Neural progenitor cell (in vitro differentiated cells): ENCODE data around the gene KRTAP20-2. TPM values are rescaled to one million over a fixed set of nuclear protein-coding genes. Genes with fewer than 3 reads are reported as not detected.

Experiments used
- DNase-seq: peaks from one replicate; pipeline ENCODE4 v3.0.0-alpha.2; 2016; ENCODE audit warnings: low spot score
- H2AFZ ChIP-seq: fragments of 200-600 bp; sonication (generic); replicated peaks from 2 replicates; pipeline ENCODE4 v1.6.1; 2016; ENCODE audit warnings: antibody characterized with exemption
- H3F3A ChIP-seq: fragments of 200-600 bp; sonication (generic); 2 replicates; pipeline ENCODE4 v1.6.1; 2016; ENCODE audit warnings: antibody characterized with exemption, low read depth
- H3K27ac ChIP-seq: fragments of 200-600 bp; sonication (generic); 2 replicates; pipeline ENCODE4 v1.5.1; 2016; ENCODE audit warnings: mild to moderate bottlenecking
- H3K27me3 ChIP-seq: fragments of 200-600 bp; sonication (generic); 2 replicates; pipeline ENCODE4 v1.6.1; 2016; ENCODE audit warnings: mild to moderate bottlenecking, moderate library complexity
- H3K36me3 ChIP-seq: fragments of 200-600 bp; sonication (generic); 2 replicates; pipeline ENCODE4 v1.5.1; 2016
- H3K4me1 ChIP-seq: fragments of 200-600 bp; sonication (generic); 2 replicates; pipeline ENCODE4 v1.6.1; 2016; ENCODE audit warnings: mixed run types
- H3K4me2 ChIP-seq: fragments of 200-600 bp; sonication (generic); 2 replicates; pipeline ENCODE4 v1.6.1; 2016
- H3K4me3 ChIP-seq: fragments of 200-600 bp; sonication (generic); 2 replicates; pipeline ENCODE4 v1.5.1; 2016
- H3K79me2 ChIP-seq: fragments of 200-600 bp; sonication (generic); 2 replicates; pipeline ENCODE4 v1.6.1; 2016; ENCODE audit warnings: low read depth
- H3K9ac ChIP-seq: fragments of 200-600 bp; sonication (generic); 2 replicates; pipeline ENCODE4 v1.6.1; 2016
- H3K9me3 ChIP-seq: fragments of 200-600 bp; sonication (generic); 2 replicates; pipeline ENCODE4 v1.5.1; 2016; ENCODE audit warnings: low read depth
- H4K20me1 ChIP-seq: fragments of 200-600 bp; sonication (generic); 2 replicates; pipeline ENCODE4 v1.6.1; 2016; ENCODE audit warnings: low read depth
- H3K27ac Mint-ChIP-seq: 3 replicates; pipeline ENCODE4 v1.8.0; 2021; ENCODE audit warnings: mixed read lengths
- H3K27me3 Mint-ChIP-seq: 2 replicates; pipeline ENCODE4 v1.8.0; 2022; ENCODE audit warnings: low read depth, mild to moderate bottlenecking, inconsistent platforms, moderate library complexity, mixed read lengths; ENCODE audit not compliant: insufficient read depth
- H3K36me3 Mint-ChIP-seq: 3 replicates; pipeline ENCODE4 v1.8.0; 2021; ENCODE audit warnings: mixed read lengths
- H3K4me1 Mint-ChIP-seq: 3 replicates; pipeline ENCODE4 v1.8.0; 2021; ENCODE audit warnings: mixed read lengths
- H3K4me3 Mint-ChIP-seq: 3 replicates; pipeline ENCODE4 v1.8.0; 2021; ENCODE audit warnings: mild to moderate bottlenecking, moderate library complexity, mixed read lengths
- H3K9me3 Mint-ChIP-seq: 3 replicates; pipeline ENCODE4 v1.8.0; 2020; ENCODE audit warnings: mixed read lengths
- CTCF ChIP-seq: fragments of 200-600 bp; sonication (generic); IDR thresholded peaks from 2 replicates; pipeline ENCODE4 v1.5.1; 2017; ENCODE audit warnings: antibody characterized with exemption, mild to moderate bottlenecking
- EZH2 ChIP-seq: fragments of 200-600 bp; sonication (generic); IDR thresholded peaks from 2 replicates; pipeline ENCODE4 v1.6.1; 2017; ENCODE audit warnings: antibody characterized with exemption, mild to moderate bottlenecking, moderate library complexity
- EZH2phosphoT487 ChIP-seq: fragments of 200-600 bp; sonication (generic); IDR thresholded peaks from 2 replicates; pipeline ENCODE4 v1.6.1; 2017; ENCODE audit warnings: antibody characterized with exemption
- total RNA-seq: library from RNA; depleted of rRNA; stranded (reverse); fragments of >200 nt; gene quantifications from 2 replicates; pipeline ENCODE4 v1.2.3, GENCODE V29; 2015; ENCODE audit warnings: low replicate concordance

The KRTAP20-2 gene
- total RNA-seq, 1 donor from 2014 or later, result not detected

- Mint-ChIP-seq H3K9me3 (no peaks in the 10 kb centered on the region), H3K27me3 (peaks cover 2% of the 10 kb centered on the region), H3K36me3 (no peaks in the 10 kb centered on the region), H3K4me1 (no peaks in the 10 kb centered on the region), H3K4me3 (no peak overlapping the region), H3K27ac (no peak overlapping the region)
- no peaks in the 10 kb centered on the region for H3F3A ChIP-seq
- TF ChIP-seq EZH2phosphoT487 (no peak), CTCF (no peak), EZH2 (no peak)
- H3K36me3 ChIP-seq, result no peaks in the 10 kb centered on the region
- H4K20me1 ChIP-seq, result no peaks in the 10 kb centered on the region
- H3K27ac ChIP-seq, result no peak overlapping the region
- no peak overlapping the region for H3K4me3 ChIP-seq
- H3K9me3 ChIP-seq, result peaks cover 3% of the 10 kb centered on the region
- H3K4me1 ChIP-seq, result no peaks in the 10 kb centered on the region
- no peak overlapping the region for H3K4me2 ChIP-seq
- DNase-seq, result no peak
- H3K27me3 ChIP-seq, result no peaks in the 10 kb centered on the region
- no peak overlapping the region for H2AFZ ChIP-seq
- H3K9ac ChIP-seq, result no peak overlapping the region
- no peaks in the 10 kb centered on the region for H3K79me2 ChIP-seq
Measured at GRCh38 chr21:30646904-30647414, 12.0 kb downstream of the KRTAP20-2 start.

- Histone ChIP-seq H3K4me3 (no peak overlapping the region), H3K4me2 (no peak overlapping the region), H3K79me2 (no peaks in the 10 kb centered on the region), H3K9me3 (peaks cover 9% of the 10 kb centered on the region), H3F3A (no peaks in the 10 kb centered on the region), H3K27me3 (no peaks in the 10 kb centered on the region), H2AFZ (no peak overlapping the region), H3K9ac (no peak overlapping the region), H3K36me3 (no peaks in the 10 kb centered on the region), H3K4me1 (no peaks in the 10 kb centered on the region), H3K27ac (no peak overlapping the region), H4K20me1 (no peaks in the 10 kb centered on the region)
- no peaks in the 10 kb centered on the region for H3K36me3 Mint-ChIP-seq
- H3K4me1 Mint-ChIP-seq, result no peaks in the 10 kb centered on the region
- TF ChIP-seq CTCF (no peak), EZH2 (no peak), EZH2phosphoT487 (no peak)
- no peak overlapping the region for H3K4me3 Mint-ChIP-seq
- H3K27me3 Mint-ChIP-seq, result peaks cover 2% of the 10 kb centered on the region
- no peak overlapping the region for H3K27ac Mint-ChIP-seq
- no peak for DNase-seq
- H3K9me3 Mint-ChIP-seq, result no peaks in the 10 kb centered on the region
Measured at GRCh38 chr21:30652891-30653290, 17.9 kb downstream of the KRTAP20-2 start.

- H3K4me3 Mint-ChIP-seq, result no peak overlapping the region
- TF ChIP-seq CTCF (no peak), EZH2phosphoT487 (no peak), EZH2 (no peak)
- H3F3A ChIP-seq, result no peaks in the 10 kb centered on the region
- no peaks in the 10 kb centered on the region for H3K27me3 ChIP-seq
- H3K27ac Mint-ChIP-seq, result no peak overlapping the region
- H3K4me2 ChIP-seq, result no peak overlapping the region
- H3K9ac ChIP-seq, result no peak overlapping the region
- H3K27me3 Mint-ChIP-seq, result no peaks in the 10 kb centered on the region
- no peaks in the 10 kb centered on the region for H3K79me2 ChIP-seq
- H3K4me3 ChIP-seq, result no peak overlapping the region
- H3K9me3 ChIP-seq, result no peaks in the 10 kb centered on the region
- H3K36me3 ChIP-seq, result no peaks in the 10 kb centered on the region
- H3K9me3 Mint-ChIP-seq, result no peaks in the 10 kb centered on the region
- H4K20me1 ChIP-seq, result no peaks in the 10 kb centered on the region
- no peaks in the 10 kb centered on the region for H3K36me3 Mint-ChIP-seq
- no peak for DNase-seq
- H3K27ac ChIP-seq, result no peak overlapping the region
- H3K4me1 Mint-ChIP-seq, result no peaks in the 10 kb centered on the region
- no peak overlapping the region for H2AFZ ChIP-seq
- H3K4me1 ChIP-seq, result no peaks in the 10 kb centered on the region
Measured at GRCh38 chr21:30668776-30669175, 33.8 kb downstream of the KRTAP20-2 start.
